GM21390 (cell line): ENCODE data around the gene DDX51.

Source experiments
- ATAC-seq: cut with Tn5 transposase; IDR thresholded peaks from one replicate; pipeline ENCODE4 v1.9.1; 2021; ENCODE audit not compliant: unreplicated experiment

The DDX51 gene

DNA sequence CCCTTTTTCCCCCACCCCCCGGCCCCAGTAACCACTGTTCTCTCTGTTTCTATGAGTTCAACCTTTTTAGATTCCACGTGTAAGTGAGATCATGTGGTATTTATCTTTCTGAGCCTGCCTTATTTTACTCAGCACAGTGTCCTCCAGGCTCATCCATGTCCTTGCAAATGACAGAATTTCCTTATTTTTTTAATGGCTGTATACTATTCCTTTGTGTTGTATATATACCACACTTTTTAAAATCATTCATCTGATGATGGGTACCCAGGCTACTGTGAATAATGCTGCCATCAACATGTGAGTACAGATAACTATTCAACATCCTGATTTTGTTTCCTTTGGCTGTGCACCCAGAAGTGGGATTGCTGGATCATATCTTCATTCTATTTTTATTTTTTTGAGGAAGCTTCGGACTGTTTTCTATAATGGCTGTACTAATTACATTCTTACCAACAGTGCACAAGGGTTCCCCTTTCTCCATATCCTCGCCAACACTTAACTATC is 54.7 kb downstream of the DDX51 start:
- no peak for ATAC-seq
